Astrocyte (in vitro differentiated cells and primary cell): ENCODE results near the gene KANSL2.

Source experiments
- CTCF ChIP-seq: IDR thresholded peaks from 2 replicates; pipeline ENCODE4 v1.5.1; 2011; ENCODE audit warnings: low read depth, mild to moderate bottlenecking, inconsistent platforms, low read length, moderate library complexity; ENCODE audit not compliant: insufficient read depth
- EZH2 ChIP-seq: IDR thresholded peaks from 2 replicates; pipeline ENCODE4 v1.6.1; 2012; ENCODE audit warnings: mild to moderate bottlenecking, low read length, inconsistent platforms; ENCODE audit not compliant: insufficient read depth

DNA sequence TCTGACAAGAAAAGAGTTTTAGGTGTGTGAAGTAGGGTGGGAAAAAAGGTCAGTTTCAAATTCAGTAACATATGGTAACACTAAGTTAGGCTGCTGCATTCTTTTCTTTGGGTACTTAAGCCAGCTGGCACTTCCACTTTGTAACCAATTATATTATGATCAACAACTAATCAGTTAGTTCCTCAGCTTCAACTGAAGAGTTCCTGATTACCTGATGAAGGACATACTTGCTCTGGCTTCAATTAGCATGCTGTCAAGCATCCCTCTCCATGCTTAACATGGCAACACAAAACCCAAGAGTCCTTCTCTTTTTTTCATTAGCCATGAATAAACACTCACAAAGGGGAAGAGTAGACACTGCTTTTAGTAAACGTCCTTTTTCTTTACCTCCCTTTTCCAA is 6.8 kb upstream of the KANSL2 start:
- TF ChIP-seq CTCF (no peak), EZH2 (no peak)
